HK-2 (cell line): ENCODE data around the gene B3GALT6.
"Not testable (repeated sequence)": the region's sequence is repeated elsewhere in the genome, so short reads cannot be mapped to it uniquely, and the experiment has no call there.

ENCODE experiments used
- DNase-seq: peaks from one replicate; pipeline ENCODE4 v3.0.0-alpha.2; 2018; ENCODE audit not compliant: unreplicated experiment

B3GALT6 gene

GRCh38 chr1:1244192-1244811 lies 12.3 kb downstream of the B3GALT6 start:
- DNase-seq = no peak

- no peak for DNase-seq
These were observed 13.3 kb downstream of the B3GALT6 start for GRCh38 chr1:1245178-1245816.

GRCh38 chr1:1245817-1246576 lies 14.0 kb downstream of the B3GALT6 start:
- no peak for DNase-seq

GRCh38 chr1:1246577-1247340 lies 14.7 kb downstream of the B3GALT6 start, which contains the start of gene C1QTNF12:
TSS of gene C1QTNF12 (minus strand) at chr1:1246722. CDS start at chr1:1246690, 32 bp downstream.
- no peak for DNase-seq

- no peak for DNase-seq
These were observed 15.4 kb downstream of the B3GALT6 start for GRCh38 chr1:1247341-1247913.

- DNase-seq = not testable (repeated sequence)
These were observed 16.2 kb downstream of the B3GALT6 start for GRCh38 chr1:1248009-1248913.

GRCh38 chr1:1250786-1251284 lies 18.8 kb downstream of the B3GALT6 start:
- DNase-seq = no peak

GRCh38 chr1:1253314-1253713 lies 21.3 kb downstream of the B3GALT6 start:
- DNase-seq = no peak

GRCh38 chr1:1253972-1254666 lies 22.1 kb downstream of the B3GALT6 start:
- no peak for DNase-seq

GRCh38 chr1:1254667-1254998 lies 22.6 kb downstream of the B3GALT6 start:
- no peak for DNase-seq

GRCh38 chr1:1255078-1255477 lies 23.0 kb downstream of the B3GALT6 start:
- DNase-seq = no peak

GRCh38 chr1:1255611-1256010 lies 23.6 kb downstream of the B3GALT6 start:
- DNase-seq = no peak

GRCh38 chr1:1256956-1257871 lies 25.2 kb downstream of the B3GALT6 start:
- no peak for DNase-seq

- no peak for DNase-seq
These were observed 27.1 kb downstream of the B3GALT6 start for GRCh38 chr1:1259119-1259488.

GRCh38 chr1:1259540-1259939 lies 27.5 kb downstream of the B3GALT6 start:
- no peak for DNase-seq

- no peak for DNase-seq
These were observed 28.0 kb downstream of the B3GALT6 start for GRCh38 chr1:1259951-1260600.

GRCh38 chr1:1260843-1261560 lies 29.0 kb downstream of the B3GALT6 start:
- no peak for DNase-seq

- DNase-seq = no peak
These were observed 30.0 kb downstream of the B3GALT6 start for GRCh38 chr1:1262071-1262470.
